ENCODE measurements around the gene NCKAP5.

DNA sequence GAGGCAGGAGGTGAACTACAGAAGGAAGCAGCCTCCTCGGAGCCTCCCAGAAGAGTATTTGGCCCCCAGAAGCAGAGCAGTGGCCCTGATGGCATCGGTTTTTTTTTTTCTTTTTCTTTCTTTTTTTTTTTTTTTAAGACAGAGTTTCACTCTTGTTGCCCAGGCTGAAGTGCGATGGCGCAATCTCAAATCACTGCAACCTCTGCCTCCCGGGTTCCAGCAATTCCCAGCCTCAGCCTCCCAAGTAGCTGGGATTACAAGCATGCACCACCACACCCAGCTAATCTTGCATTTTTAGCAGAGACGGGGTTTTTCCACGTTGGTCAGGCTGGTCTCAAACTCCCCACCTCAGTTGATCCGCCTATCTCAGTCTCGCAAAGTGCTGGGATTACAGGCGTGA, 34.8 kb upstream of the NCKAP5 start:
- TF ChIP-seq SREBF2 (IDR thresholded peaks at IDR 0.05) = no peak
- TF ChIP-seq MAZ (IDR thresholded peaks at IDR 0.05; ENCODE audit: borderline replicate concordance, low read depth, low read length) = no peak
- TF ChIP-seq POLR2A (IDR thresholded peaks at IDR 0.05; ENCODE audit: low read length) = no peak
- TF ChIP-seq, protein P1, sequence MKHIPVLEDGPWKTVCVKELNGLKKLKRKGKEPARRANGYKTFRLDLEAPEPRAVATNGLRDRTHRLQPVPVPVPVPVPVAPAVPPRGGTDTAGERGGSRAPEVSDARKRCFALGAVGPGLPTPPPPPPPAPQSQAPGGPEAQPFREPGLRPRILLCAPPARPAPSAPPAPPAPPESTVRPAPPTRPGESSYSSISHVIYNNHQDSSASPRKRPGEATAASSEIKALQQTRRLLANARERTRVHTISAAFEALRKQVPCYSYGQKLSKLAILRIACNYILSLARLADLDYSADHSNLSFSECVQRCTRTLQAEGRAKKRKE (CRISPR knock-in tag; IDR thresholded peaks at IDR 0.05; ENCODE audit: low read depth) = no peak
- TF ChIP-seq, protein P2, sequence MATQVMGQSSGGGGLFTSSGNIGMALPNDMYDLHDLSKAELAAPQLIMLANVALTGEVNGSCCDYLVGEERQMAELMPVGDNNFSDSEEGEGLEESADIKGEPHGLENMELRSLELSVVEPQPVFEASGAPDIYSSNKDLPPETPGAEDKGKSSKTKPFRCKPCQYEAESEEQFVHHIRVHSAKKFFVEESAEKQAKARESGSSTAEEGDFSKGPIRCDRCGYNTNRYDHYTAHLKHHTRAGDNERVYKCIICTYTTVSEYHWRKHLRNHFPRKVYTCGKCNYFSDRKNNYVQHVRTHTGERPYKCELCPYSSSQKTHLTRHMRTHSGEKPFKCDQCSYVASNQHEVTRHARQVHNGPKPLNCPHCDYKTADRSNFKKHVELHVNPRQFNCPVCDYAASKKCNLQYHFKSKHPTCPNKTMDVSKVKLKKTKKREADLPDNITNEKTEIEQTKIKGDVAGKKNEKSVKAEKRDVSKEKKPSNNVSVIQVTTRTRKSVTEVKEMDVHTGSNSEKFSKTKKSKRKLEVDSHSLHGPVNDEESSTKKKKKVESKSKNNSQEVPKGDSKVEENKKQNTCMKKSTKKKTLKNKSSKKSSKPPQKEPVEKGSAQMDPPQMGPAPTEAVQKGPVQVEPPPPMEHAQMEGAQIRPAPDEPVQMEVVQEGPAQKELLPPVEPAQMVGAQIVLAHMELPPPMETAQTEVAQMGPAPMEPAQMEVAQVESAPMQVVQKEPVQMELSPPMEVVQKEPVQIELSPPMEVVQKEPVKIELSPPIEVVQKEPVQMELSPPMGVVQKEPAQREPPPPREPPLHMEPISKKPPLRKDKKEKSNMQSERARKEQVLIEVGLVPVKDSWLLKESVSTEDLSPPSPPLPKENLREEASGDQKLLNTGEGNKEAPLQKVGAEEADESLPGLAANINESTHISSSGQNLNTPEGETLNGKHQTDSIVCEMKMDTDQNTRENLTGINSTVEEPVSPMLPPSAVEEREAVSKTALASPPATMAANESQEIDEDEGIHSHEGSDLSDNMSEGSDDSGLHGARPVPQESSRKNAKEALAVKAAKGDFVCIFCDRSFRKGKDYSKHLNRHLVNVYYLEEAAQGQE (IDR thresholded peaks at IDR 0.05) = no peak
- TF ChIP-seq HDAC2 (IDR thresholded peaks at IDR 0.05) = no peak
- TF ChIP-seq, protein P3, sequence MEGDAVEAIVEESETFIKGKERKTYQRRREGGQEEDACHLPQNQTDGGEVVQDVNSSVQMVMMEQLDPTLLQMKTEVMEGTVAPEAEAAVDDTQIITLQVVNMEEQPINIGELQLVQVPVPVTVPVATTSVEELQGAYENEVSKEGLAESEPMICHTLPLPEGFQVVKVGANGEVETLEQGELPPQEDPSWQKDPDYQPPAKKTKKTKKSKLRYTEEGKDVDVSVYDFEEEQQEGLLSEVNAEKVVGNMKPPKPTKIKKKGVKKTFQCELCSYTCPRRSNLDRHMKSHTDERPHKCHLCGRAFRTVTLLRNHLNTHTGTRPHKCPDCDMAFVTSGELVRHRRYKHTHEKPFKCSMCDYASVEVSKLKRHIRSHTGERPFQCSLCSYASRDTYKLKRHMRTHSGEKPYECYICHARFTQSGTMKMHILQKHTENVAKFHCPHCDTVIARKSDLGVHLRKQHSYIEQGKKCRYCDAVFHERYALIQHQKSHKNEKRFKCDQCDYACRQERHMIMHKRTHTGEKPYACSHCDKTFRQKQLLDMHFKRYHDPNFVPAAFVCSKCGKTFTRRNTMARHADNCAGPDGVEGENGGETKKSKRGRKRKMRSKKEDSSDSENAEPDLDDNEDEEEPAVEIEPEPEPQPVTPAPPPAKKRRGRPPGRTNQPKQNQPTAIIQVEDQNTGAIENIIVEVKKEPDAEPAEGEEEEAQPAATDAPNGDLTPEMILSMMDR (IDR thresholded peaks at IDR 0.05) = no peak
- TF ChIP-seq, protein P4, sequence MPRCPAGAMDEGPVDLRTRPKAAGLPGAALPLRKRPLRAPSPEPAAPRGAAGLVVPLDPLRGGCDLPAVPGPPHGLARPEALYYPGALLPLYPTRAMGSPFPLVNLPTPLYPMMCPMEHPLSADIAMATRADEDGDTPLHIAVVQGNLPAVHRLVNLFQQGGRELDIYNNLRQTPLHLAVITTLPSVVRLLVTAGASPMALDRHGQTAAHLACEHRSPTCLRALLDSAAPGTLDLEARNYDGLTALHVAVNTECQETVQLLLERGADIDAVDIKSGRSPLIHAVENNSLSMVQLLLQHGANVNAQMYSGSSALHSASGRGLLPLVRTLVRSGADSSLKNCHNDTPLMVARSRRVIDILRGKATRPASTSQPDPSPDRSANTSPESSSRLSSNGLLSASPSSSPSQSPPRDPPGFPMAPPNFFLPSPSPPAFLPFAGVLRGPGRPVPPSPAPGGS (IDR thresholded peaks at IDR 0.05) = no peak
- TF ChIP-seq, protein P5, sequence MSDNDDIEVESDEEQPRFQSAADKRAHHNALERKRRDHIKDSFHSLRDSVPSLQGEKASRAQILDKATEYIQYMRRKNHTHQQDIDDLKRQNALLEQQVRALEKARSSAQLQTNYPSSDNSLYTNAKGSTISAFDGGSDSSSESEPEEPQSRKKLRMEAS (IDR thresholded peaks at IDR 0.05) = no peak
- TF ChIP-seq KDM5A (IDR thresholded peaks at IDR 0.05) = no peak
- TF ChIP-seq MAFK (IDR thresholded peaks at IDR 0.05; ENCODE audit: partially characterized antibody) = no peak
- no peak for TF ChIP-seq EP300 (IDR thresholded peaks at IDR 0.05)

Data from A549 (cell line).